ENCODE results near the gene RNF151. TPM values are rescaled to one million over a fixed set of nuclear protein-coding genes. Genes with fewer than 3 reads are reported as not detected.
A peak's percentile ranks its signal among the peaks of the same experiment; 100 is the strongest.
"Not testable (repeated sequence)": the region's sequence is repeated elsewhere in the genome, so short reads cannot be mapped to it uniquely, and the experiment has no call there.

Gene RNF151
- 0.17 TPM in 1 of 2 replicates, not detected in the other for total RNA-seq (2014; rRNA removed; shearing (Covaris generic))

DNA sequence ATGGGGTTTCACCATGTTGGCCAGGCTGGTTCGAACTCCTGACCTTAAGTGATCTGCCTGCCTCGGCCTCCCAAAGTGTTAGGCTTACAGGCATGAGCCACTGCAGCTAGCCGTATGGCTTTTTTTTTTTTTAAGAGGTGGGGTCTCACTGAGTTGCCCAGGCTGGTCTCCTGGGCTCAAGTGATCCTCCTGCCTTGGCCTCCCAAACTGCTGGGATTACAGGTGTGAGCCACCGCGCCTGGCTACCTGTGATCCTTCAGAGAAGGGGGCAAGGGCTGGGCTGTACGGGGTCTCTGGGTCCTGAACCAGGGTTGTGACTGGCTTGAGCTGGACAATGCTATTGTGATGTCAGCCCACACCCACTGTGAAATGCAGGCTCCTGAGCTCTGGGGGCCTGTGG, at the start of gene RNF151:
TSS of gene RNF151 (plus strand) at position 397 of the 400 bp plus-strand sequence. CDS start 26 bp downstream, outside the sequence.
- DNase-seq (ENCODE audit: low spot score), result no peak

- DNase-seq (ENCODE audit: low spot score), result no peak
Measured at GRCh38 chr16:1917056-1917664, 49.5 kb upstream of the RNF151 start.

DNA sequence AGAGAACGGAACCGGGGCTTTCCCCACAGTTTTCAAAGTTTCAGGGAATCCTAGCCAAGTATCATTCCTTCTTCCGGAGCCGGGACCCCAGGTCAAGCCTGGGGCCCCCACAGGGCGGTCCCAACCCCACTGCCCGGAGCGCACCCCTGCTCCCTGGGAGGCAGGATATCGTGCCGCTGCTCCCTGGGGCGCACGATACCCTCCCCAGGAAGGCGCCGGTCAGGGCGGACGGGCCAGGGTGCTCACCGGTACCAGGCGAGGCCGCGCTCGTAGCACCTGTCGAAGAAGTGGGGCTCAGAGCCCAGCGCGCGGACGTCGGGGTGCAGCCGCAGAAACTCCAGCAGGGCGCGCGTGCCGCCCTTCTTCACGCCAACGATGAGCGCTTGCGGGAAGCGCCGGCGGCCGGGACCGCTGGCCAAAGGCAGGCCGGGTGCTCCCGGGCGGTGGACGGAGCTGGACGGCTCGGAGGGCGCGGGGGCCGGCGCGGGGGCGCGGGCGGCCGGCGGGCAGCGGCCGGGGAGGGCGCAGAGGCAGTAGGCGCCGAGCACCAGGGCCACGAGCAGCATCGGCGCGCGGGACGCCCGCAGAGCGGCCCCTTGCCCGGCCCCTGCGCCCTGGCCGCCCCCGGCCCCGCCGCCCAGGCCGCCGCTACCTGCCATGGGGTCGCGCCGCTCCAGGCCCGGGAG, 48.8 kb upstream of the RNF151 start:
- no peak for DNase-seq (ENCODE audit: low spot score)

- DNase-seq (ENCODE audit: low spot score), result no peak
Measured at GRCh38 chr16:1918351-1919326, 48.0 kb upstream of the RNF151 start, which contains the start of gene HS3ST6. HS3ST6 (minus strand) TSS chr16:1918415; CDS start chr16:1918323, 92 bp downstream.

- no peak for DNase-seq (ENCODE audit: low spot score)
Measured at GRCh38 chr16:1919327-1919998, 47.2 kb upstream of the RNF151 start.

- DNase-seq (ENCODE audit: low spot score), result not testable (repeated sequence)
Measured at GRCh38 chr16:1920122-1920521, 46.5 kb upstream of the RNF151 start.

DNA sequence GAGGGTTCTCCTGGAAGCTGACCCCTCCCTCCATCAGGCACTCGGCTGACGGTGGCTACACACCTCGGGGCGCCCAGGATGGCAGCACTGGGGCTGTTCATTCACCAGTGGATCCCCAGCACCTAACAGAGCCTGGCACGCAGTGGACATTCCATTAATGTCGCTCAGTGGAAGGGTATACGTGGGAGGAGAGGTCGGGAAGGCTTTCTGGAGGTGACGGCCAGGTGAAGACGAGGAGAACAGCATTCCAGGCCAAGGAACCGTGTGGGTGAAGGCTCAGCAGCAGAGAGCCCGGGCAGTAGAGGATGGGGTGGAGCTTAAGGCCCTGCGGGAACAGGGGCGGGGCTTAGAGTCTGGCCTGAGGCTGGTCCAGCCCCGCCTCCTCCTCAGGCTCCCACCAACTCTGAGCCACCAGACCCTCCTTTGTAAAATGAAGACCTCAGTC, 45.9 kb upstream of the RNF151 start:
- DNase-seq (ENCODE audit: low spot score), result peak; percentile 49

- no peak for DNase-seq (ENCODE audit: low spot score)
Measured at GRCh38 chr16:1922357-1922756, 44.3 kb upstream of the RNF151 start.

GRCh38 chr16:1923299-1924034, 43.2 kb upstream of the RNF151 start:
- peak; percentile 92 for DNase-seq (ENCODE audit: low spot score)

- DNase-seq (ENCODE audit: low spot score), result no peak
Measured at GRCh38 chr16:1924095-1924494, 42.6 kb upstream of the RNF151 start.

GRCh38 chr16:1926271-1926670, 40.4 kb upstream of the RNF151 start:
- DNase-seq (ENCODE audit: low spot score), result no peak

DNA sequence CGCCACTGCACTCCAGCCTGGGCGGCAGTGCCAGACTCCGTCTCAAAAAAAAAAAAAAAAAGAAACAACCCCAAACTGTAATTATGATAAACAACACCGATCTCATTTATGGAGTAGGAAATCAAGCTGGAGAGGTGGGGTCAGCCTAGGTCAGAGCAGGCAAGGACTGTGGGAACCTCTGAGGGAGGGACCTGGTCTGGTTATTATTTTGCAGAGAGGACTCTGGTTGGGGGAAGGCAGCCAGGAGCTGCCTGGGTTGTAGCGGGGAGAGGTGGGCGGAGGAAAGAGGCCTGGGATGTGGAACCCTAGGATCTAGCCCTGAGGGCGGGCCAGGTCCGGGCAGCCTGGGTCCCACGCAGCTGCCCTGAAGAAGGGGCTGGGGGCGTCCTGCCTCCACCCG, 37.6 kb upstream of the RNF151 start:
- DNase-seq (ENCODE audit: low spot score), result peak; percentile 57

- peak; percentile 60 for DNase-seq (ENCODE audit: low spot score)
Measured at GRCh38 chr16:1929578-1930337, 36.9 kb upstream of the RNF151 start.

GRCh38 chr16:1930338-1930720, 36.3 kb upstream of the RNF151 start:
- no peak for DNase-seq (ENCODE audit: low spot score)

DNA sequence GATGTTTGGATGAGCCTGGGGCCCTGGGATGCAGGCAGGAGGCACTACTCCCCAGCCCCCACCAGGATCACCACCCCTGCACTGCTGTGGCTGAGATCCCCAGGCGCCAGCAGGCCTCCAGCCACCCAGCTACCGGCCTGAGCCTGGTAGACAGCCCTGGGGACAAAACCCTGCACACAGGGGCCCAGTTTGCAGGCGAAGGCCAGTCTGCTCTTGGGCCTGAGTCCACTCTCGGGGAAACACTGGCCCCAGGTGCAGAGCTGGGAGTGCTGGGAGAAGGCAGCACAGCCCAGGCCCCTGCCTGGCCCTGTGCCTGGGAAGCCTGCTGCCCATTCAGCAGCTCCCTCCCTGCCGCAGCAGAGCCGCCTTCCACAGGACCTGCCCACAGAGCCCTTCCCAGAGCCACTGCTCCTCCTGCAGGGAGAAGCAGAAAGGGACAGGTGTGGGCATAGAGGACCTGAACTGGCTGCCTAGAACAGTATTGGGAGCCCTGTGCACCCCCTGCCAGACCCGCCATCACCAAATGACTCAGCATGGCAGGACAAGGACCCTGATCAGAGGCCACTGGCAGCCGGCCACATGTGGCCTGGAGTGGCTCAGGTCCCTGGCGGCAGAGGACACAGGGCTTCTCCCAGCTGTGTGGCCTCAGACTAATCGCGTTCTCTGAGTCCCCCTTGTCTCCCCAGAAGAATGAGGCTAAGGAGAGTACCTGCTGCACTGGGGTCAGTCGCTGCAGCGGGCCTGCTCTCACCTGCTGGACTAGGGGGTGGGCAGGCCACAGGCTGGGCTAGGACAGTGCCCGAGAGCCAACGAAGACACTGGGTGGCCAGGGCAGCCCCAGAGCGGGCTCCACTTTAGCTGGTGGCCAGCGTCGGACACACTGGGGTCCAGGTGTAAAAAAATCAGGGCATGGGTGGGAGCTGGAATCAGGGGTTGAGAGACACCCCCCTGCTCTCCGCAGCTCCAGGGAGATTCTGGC, 34.3 kb upstream of the RNF151 start:
- peak; percentile 36 for DNase-seq (ENCODE audit: low spot score)

- DNase-seq (ENCODE audit: low spot score), result no peak
Measured at GRCh38 chr16:1933097-1933661, 33.5 kb upstream of the RNF151 start.

DNA sequence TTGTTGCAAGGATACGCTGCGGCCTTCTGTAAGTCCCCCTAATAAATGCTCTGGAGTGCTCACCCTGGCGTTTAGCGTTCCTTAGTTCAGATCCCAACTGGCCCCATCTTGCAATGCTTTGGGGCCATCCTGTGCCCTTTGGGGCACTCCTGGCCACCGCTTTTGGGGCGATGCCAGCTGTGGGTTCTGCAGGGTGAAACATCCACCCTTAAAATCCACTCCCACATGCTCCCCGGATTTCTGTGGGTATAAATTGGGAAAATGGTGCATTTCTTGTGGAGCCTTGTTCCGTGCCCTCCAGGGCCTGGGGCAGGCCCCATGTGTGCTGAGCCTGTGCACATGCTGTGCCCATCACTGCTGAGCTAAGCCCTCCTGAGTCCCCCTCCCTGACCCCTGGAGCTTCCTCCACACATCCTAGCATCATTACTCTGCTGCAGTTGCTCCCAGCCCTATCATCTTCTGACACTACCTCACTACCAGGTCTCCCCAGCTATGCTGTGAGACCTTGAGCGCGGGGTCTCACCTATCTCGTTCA, 29.6 kb upstream of the RNF151 start:
- no peak for DNase-seq (ENCODE audit: low spot score)

GRCh38 chr16:1938316-1938715, 28.3 kb upstream of the RNF151 start:
- no peak for DNase-seq (ENCODE audit: low spot score)

Measured in A172 (cell line).